Activated T-helper 1 cell treated with anti-CD3 and anti-CD28 coated beads, Interleukin-12 subunit alpha, Interleukin-12 subunit beta, Interleukin-2, Interleukin-4 antibody, amounts not matched to agents 30 ng/mL and 10 ng/mL and 1 ng/mL, durations not matched to agents 14 hours and 24 hours and 36 hours (primary cell): ENCODE results near the gene C11orf21. TPM values are rescaled to one million over a fixed set of nuclear protein-coding genes. Genes with fewer than 3 reads are reported as not detected.
"Not testable (repeated sequence)": the region's sequence is repeated elsewhere in the genome, so short reads cannot be mapped to it uniquely, and the experiment has no call there.

Source experiments
- DNase-seq: peaks from one replicate; pipeline ENCODE4 v3.0.0; 2021; ENCODE audit warnings: low spot score
- H3K27ac Mint-ChIP-seq: one replicate; pipeline ENCODE4 v1.8.0; 2021; ENCODE audit warnings: mild to moderate bottlenecking, mixed read lengths
- H3K27me3 Mint-ChIP-seq: one replicate; pipeline ENCODE4 v1.8.0; 2022; ENCODE audit warnings: mild to moderate bottlenecking, moderate library complexity, mixed read lengths; ENCODE audit not compliant: insufficient read depth
- H3K36me3 Mint-ChIP-seq: one replicate; pipeline ENCODE4 v1.8.0; 2021; ENCODE audit warnings: low read depth, mixed read lengths
- H3K4me1 Mint-ChIP-seq: one replicate; pipeline ENCODE4 v1.8.0; 2021; ENCODE audit warnings: low read depth, mixed read lengths
- H3K4me3 Mint-ChIP-seq: one replicate; pipeline ENCODE4 v1.8.0; 2021; ENCODE audit warnings: mild to moderate bottlenecking, moderate library complexity, mixed read lengths
- H3K9me3 Mint-ChIP-seq: one replicate; pipeline ENCODE4 v1.8.0; 2021; ENCODE audit warnings: mixed read lengths
- intact Hi-C: fragments of 100-400 bp; cut with micrococcal nuclease; formaldehyde crosslinking; loops from one replicate; pipeline ENCODE4 v1.15.1; 2024
- total RNA-seq: library from RNA; stranded (reverse); gene quantifications from 2 replicates; pipeline ENCODE4 v1.2.3, GENCODE V29; 2022

C11orf21 gene
- total RNA-seq, 1 donor from 2014 or later = 2.5 TPM

GRCh38 chr11:2294926-2295290 lies 6.8 kb downstream of the C11orf21 start:
- Mint-ChIP-seq H3K27me3 (peaks cover 3% of the 10 kb centered on the region), H3K4me1 (peaks cover 6% of the 10 kb centered on the region), H3K9me3 (no peaks in the 10 kb centered on the region), H3K4me3 (no peak overlapping the region), H3K27ac (no peak overlapping the region), H3K36me3 (no peaks in the 10 kb centered on the region)
- intact Hi-C loops = no loop called here
- no peak for DNase-seq

- Mint-ChIP-seq H3K4me3 (no peak overlapping the region), H3K27ac (no peak overlapping the region), H3K27me3 (peaks cover 4% of the 10 kb centered on the region), H3K4me1 (peaks cover under 1% of the 10 kb centered on the region), H3K9me3 (no peaks in the 10 kb centered on the region), H3K36me3 (no peaks in the 10 kb centered on the region)
- no peak for DNase-seq
- intact Hi-C loops = no loop called here
These were observed 7.5 kb downstream of the C11orf21 start for GRCh38 chr11:2293984-2294925.

- no peak overlapping the region for H3K27ac Mint-ChIP-seq
- intact Hi-C loops = no loop called here
- no peak for DNase-seq
These were observed 8.2 kb downstream of the C11orf21 start for GRCh38 chr11:2293531-2293971.

GRCh38 chr11:2290351-2290841 lies 11.3 kb downstream of the C11orf21 start:
- H3K36me3 Mint-ChIP-seq = no peaks in the 10 kb centered on the region
- intact Hi-C loops = no loop called here
- H3K4me1 Mint-ChIP-seq = peaks cover 10% of the 10 kb centered on the region
- H3K27me3 Mint-ChIP-seq = peaks cover 11% of the 10 kb centered on the region
- no peak overlapping the region for H3K4me3 Mint-ChIP-seq
- DNase-seq = no peak
- no peaks in the 10 kb centered on the region for H3K9me3 Mint-ChIP-seq
- no peak overlapping the region for H3K27ac Mint-ChIP-seq

More at GRCh38 chr11:2293531-2293971, 8.2 kb downstream of the C11orf21 start:
- Mint-ChIP-seq H3K9me3 (no peaks in the 10 kb centered on the region), H3K4me3 (no peak overlapping the region), H3K4me1 (no peaks in the 10 kb centered on the region), H3K36me3 (no peaks in the 10 kb centered on the region), H3K27me3 (peaks cover 6% of the 10 kb centered on the region)

- Mint-ChIP-seq H3K9me3 (no peaks in the 10 kb centered on the region), H3K4me3 (no peak overlapping the region), H3K27ac (no peak overlapping the region), H3K27me3 (peaks cover 11% of the 10 kb centered on the region), H3K4me1 (peaks cover 10% of the 10 kb centered on the region), H3K36me3 (no peaks in the 10 kb centered on the region)
- intact Hi-C loops = no loop called here
- DNase-seq = no peak
These were observed 11.9 kb downstream of the C11orf21 start for GRCh38 chr11:2289859-2290258.

- H3K36me3 Mint-ChIP-seq = no peaks in the 10 kb centered on the region
- peaks cover 10% of the 10 kb centered on the region for H3K4me1 Mint-ChIP-seq
- H3K4me3 Mint-ChIP-seq = no peak overlapping the region
- H3K27me3 Mint-ChIP-seq = peaks cover 11% of the 10 kb centered on the region
- intact Hi-C loops = no loop called here
- no peak for DNase-seq
- H3K27ac Mint-ChIP-seq = no peak overlapping the region
- no peaks in the 10 kb centered on the region for H3K9me3 Mint-ChIP-seq
These were observed 12.4 kb downstream of the C11orf21 start for GRCh38 chr11:2289350-2289749.

GRCh38 chr11:2287091-2287490 lies 14.6 kb downstream of the C11orf21 start:
- H3K27me3 Mint-ChIP-seq = peaks cover 11% of the 10 kb centered on the region
- no peak for DNase-seq
- no peaks in the 10 kb centered on the region for H3K36me3 Mint-ChIP-seq
- no peak overlapping the region for H3K27ac Mint-ChIP-seq
- H3K4me1 Mint-ChIP-seq = peaks cover 10% of the 10 kb centered on the region
- H3K9me3 Mint-ChIP-seq = no peaks in the 10 kb centered on the region
- intact Hi-C loops = no loop called here
- H3K4me3 Mint-ChIP-seq = no peak overlapping the region

- DNase-seq, H3K36me3 Mint-ChIP-seq, H3K4me1 Mint-ChIP-seq, H3K4me3 Mint-ChIP-seq, H3K27ac Mint-ChIP-seq, H3K9me3 Mint-ChIP-seq, intact Hi-C loops: not testable (repeated sequence)
- H3K27me3 Mint-ChIP-seq = peaks cover 12% of the 10 kb centered on the region
These were observed 15.4 kb downstream of the C11orf21 start for GRCh38 chr11:2286350-2286749.

- no peaks in the 10 kb centered on the region for H3K4me1 Mint-ChIP-seq
- H3K36me3 Mint-ChIP-seq = no peaks in the 10 kb centered on the region
- H3K4me3 Mint-ChIP-seq = no peak overlapping the region
- intact Hi-C loops = no loop called here
- peaks cover 12% of the 10 kb centered on the region for H3K27me3 Mint-ChIP-seq
- no peak for DNase-seq
- H3K27ac Mint-ChIP-seq = no peak overlapping the region
- H3K9me3 Mint-ChIP-seq = peaks cover 14% of the 10 kb centered on the region
These were observed 21.5 kb downstream of the C11orf21 start for GRCh38 chr11:2280208-2280607.

GRCh38 chr11:2277933-2278523 lies 23.7 kb downstream of the C11orf21 start:
- no peaks in the 10 kb centered on the region for H3K36me3 Mint-ChIP-seq
- peaks cover 14% of the 10 kb centered on the region for H3K9me3 Mint-ChIP-seq
- H3K4me1 Mint-ChIP-seq = no peaks in the 10 kb centered on the region
- no peak overlapping the region for H3K4me3 Mint-ChIP-seq
- H3K27ac Mint-ChIP-seq = no peak overlapping the region
- peaks cover 23% of the 10 kb centered on the region for H3K27me3 Mint-ChIP-seq
- DNase-seq = no peak
- intact Hi-C loops = no loop called here

GRCh38 chr11:2277008-2277346 lies 24.7 kb downstream of the C11orf21 start:
- Mint-ChIP-seq H3K36me3 (no peaks in the 10 kb centered on the region), H3K27me3 (peaks cover 27% of the 10 kb centered on the region), H3K27ac (no peak overlapping the region), H3K9me3 (peaks cover 14% of the 10 kb centered on the region), H3K4me3 (no peak overlapping the region), H3K4me1 (no peaks in the 10 kb centered on the region)
- no peak for DNase-seq
- intact Hi-C loops = no loop called here

GRCh38 chr11:2276280-2277007 lies 25.3 kb downstream of the C11orf21 start:
- Mint-ChIP-seq H3K27ac (no peak overlapping the region), H3K36me3 (no peaks in the 10 kb centered on the region), H3K9me3 (peaks cover 14% of the 10 kb centered on the region), H3K4me1 (no peaks in the 10 kb centered on the region), H3K27me3 (peaks cover 32% of the 10 kb centered on the region), H3K4me3 (no peak overlapping the region)
- no peak for DNase-seq
- intact Hi-C loops = no loop called here
